ENCODE results near the gene BCKDK. TPM values are rescaled to one million over a fixed set of nuclear protein-coding genes. Genes with fewer than 3 reads are reported as not detected.

The BCKDK gene
- total RNA-seq, 1 experiment from 2014 or later: 58.3 TPM

- Mint-ChIP-seq H3K27ac (no peak overlapping the region), H3K4me1 (peaks cover 11% of the 10 kb centered on the region), H3K9me3 (0 out of 2 replicates have a peak, but pooled peaks cover 2% of the 10 kb centered on the region), H3K4me3 (no peak overlapping the region), H3K27me3 (ENCODE audit: low read depth) (no peaks in the 10 kb centered on the region), H3K36me3 (peaks cover 12% of the 10 kb centered on the region)
- ATAC-seq: no peak
- no peak for DNase-seq (ENCODE audit: low spot score)
- no peak for TF ChIP-seq ZNF423 (CRISPR knock-in tag; IDR thresholded peaks at IDR 0.05)
- TF ChIP-seq PRRX2 (CRISPR knock-in tag; IDR thresholded peaks at IDR 0.05): no peak
- no peak for TF ChIP-seq TEAD4 (CRISPR knock-in tag; IDR thresholded peaks at IDR 0.05)
- TF ChIP-seq IRF1 (CRISPR knock-in tag; IDR thresholded peaks at IDR 0.05): no peak
- no peak for TF ChIP-seq ATF3 (CRISPR knock-in tag; conservative IDR thresholded peaks at IDR 0.05)
- TF ChIP-seq, protein P1, sequence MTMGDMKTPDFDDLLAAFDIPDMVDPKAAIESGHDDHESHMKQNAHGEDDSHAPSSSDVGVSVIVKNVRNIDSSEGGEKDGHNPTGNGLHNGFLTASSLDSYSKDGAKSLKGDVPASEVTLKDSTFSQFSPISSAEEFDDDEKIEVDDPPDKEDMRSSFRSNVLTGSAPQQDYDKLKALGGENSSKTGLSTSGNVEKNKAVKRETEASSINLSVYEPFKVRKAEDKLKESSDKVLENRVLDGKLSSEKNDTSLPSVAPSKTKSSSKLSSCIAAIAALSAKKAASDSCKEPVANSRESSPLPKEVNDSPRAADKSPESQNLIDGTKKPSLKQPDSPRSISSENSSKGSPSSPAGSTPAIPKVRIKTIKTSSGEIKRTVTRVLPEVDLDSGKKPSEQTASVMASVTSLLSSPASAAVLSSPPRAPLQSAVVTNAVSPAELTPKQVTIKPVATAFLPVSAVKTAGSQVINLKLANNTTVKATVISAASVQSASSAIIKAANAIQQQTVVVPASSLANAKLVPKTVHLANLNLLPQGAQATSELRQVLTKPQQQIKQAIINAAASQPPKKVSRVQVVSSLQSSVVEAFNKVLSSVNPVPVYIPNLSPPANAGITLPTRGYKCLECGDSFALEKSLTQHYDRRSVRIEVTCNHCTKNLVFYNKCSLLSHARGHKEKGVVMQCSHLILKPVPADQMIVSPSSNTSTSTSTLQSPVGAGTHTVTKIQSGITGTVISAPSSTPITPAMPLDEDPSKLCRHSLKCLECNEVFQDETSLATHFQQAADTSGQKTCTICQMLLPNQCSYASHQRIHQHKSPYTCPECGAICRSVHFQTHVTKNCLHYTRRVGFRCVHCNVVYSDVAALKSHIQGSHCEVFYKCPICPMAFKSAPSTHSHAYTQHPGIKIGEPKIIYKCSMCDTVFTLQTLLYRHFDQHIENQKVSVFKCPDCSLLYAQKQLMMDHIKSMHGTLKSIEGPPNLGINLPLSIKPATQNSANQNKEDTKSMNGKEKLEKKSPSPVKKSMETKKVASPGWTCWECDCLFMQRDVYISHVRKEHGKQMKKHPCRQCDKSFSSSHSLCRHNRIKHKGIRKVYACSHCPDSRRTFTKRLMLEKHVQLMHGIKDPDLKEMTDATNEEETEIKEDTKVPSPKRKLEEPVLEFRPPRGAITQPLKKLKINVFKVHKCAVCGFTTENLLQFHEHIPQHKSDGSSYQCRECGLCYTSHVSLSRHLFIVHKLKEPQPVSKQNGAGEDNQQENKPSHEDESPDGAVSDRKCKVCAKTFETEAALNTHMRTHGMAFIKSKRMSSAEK (CRISPR knock-in tag; IDR thresholded peaks at IDR 0.05; ENCODE audit: borderline replicate concordance): no peak
- TF ChIP-seq CREM (CRISPR knock-in tag; IDR thresholded peaks at IDR 0.05): no peak
- TF ChIP-seq KAT7 (CRISPR knock-in tag; IDR thresholded peaks at IDR 0.05; ENCODE audit: borderline replicate concordance): no peak
- TF ChIP-seq MXD4 (CRISPR knock-in tag; IDR thresholded peaks at IDR 0.05; ENCODE audit: borderline replicate concordance): no peak
- no peak for TF ChIP-seq MLX (CRISPR knock-in tag; IDR thresholded peaks at IDR 0.05)
- TF ChIP-seq TP53 (CRISPR knock-in tag; IDR thresholded peaks at IDR 0.05): no peak
- TF ChIP-seq, protein P2, sequence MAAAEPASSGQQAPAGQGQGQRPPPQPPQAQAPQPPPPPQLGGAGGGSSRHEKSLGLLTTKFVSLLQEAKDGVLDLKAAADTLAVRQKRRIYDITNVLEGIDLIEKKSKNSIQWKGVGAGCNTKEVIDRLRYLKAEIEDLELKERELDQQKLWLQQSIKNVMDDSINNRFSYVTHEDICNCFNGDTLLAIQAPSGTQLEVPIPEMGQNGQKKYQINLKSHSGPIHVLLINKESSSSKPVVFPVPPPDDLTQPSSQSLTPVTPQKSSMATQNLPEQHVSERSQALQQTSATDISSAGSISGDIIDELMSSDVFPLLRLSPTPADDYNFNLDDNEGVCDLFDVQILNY (CRISPR knock-in tag; IDR thresholded peaks at IDR 0.05): no peak
- no peak for TF ChIP-seq EMX1 (CRISPR knock-in tag; IDR thresholded peaks at IDR 0.05)
- ChIA-PET CTCF (no interaction called here), POLR2A (no interaction called here)
Observed at GRCh38 chr16:31090540-31090939, 17.6 kb upstream of the BCKDK start.

DNA sequence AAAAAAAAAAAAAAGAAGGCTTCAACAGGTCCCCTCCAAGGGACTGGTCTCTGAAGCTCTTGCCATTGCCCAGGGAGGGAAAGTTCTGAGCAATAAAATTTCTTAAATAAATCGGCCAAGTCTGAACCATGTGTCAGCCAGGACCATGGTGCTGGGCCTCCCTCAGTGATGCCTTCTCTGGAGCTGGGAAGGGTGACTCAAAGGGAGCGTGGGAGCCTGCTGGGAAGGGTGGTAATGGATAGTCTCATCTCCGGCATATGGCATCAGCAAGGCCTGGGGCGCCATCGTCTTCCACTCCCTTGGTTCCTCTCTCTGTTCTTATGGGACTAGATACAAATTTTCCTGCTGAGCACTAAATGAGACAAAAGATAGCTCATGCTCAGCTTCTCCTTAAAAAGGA lies 15.9 kb upstream of the BCKDK start:
- Mint-ChIP-seq H3K27ac (no peak overlapping the region), H3K27me3 (ENCODE audit: low read depth) (no peaks in the 10 kb centered on the region), H3K36me3 (peaks cover 12% of the 10 kb centered on the region), H3K9me3 (0 out of 2 replicates have a peak, but pooled peaks cover 4% of the 10 kb centered on the region), H3K4me1 (peaks cover 14% of the 10 kb centered on the region), H3K4me3 (peak overlapping the region; percentile 41; the same call in 1 of the 2 replicates)
- DNase-seq (ENCODE audit: low spot score) (no peak), ATAC-seq (no peak)
- POLR2A ChIA-PET: interaction anchor here (0.7 to 1.6 kb wide), 3 partner anchors 18 to 108 kb away, joined by 3 to 4 read pairs (median 4); partner anchors contain the start of genes KAT8, ZNF646 and ZNF668
- CTCF ChIA-PET: interaction anchor here (0.7 to 3.2 kb wide), 8 partner anchors 19 to 368 kb away, joined by 3 to 24 read pairs (median 3); partner anchors contain the start of genes HSD3B7, KAT8, ZNF646 and ZNF668
- TF ChIP-seq, protein P3, sequence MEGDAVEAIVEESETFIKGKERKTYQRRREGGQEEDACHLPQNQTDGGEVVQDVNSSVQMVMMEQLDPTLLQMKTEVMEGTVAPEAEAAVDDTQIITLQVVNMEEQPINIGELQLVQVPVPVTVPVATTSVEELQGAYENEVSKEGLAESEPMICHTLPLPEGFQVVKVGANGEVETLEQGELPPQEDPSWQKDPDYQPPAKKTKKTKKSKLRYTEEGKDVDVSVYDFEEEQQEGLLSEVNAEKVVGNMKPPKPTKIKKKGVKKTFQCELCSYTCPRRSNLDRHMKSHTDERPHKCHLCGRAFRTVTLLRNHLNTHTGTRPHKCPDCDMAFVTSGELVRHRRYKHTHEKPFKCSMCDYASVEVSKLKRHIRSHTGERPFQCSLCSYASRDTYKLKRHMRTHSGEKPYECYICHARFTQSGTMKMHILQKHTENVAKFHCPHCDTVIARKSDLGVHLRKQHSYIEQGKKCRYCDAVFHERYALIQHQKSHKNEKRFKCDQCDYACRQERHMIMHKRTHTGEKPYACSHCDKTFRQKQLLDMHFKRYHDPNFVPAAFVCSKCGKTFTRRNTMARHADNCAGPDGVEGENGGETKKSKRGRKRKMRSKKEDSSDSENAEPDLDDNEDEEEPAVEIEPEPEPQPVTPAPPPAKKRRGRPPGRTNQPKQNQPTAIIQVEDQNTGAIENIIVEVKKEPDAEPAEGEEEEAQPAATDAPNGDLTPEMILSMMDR (IDR thresholded peaks at IDR 0.05): no peak
- TF ChIP-seq ATF3 (CRISPR knock-in tag; conservative IDR thresholded peaks at IDR 0.05) (no peak), FOXK1 (CRISPR knock-in tag; IDR thresholded peaks at IDR 0.05) (no peak), PRRX2 (CRISPR knock-in tag; IDR thresholded peaks at IDR 0.05) (no peak), NFE2L1 (CRISPR knock-in tag; IDR thresholded peaks at IDR 0.05) (no peak), SP1 (CRISPR knock-in tag; conservative IDR thresholded peaks at IDR 0.05) (no peak), JAZF1 (CRISPR knock-in tag; IDR thresholded peaks at IDR 0.05) (no peak), NR1H2 (CRISPR knock-in tag; IDR thresholded peaks at IDR 0.05) (no peak), JUN (CRISPR knock-in tag; IDR thresholded peaks at IDR 0.05) (no peak), SOX15 (CRISPR knock-in tag; IDR thresholded peaks at IDR 0.05) (no peak)
- TF ChIP-seq, protein P4, sequence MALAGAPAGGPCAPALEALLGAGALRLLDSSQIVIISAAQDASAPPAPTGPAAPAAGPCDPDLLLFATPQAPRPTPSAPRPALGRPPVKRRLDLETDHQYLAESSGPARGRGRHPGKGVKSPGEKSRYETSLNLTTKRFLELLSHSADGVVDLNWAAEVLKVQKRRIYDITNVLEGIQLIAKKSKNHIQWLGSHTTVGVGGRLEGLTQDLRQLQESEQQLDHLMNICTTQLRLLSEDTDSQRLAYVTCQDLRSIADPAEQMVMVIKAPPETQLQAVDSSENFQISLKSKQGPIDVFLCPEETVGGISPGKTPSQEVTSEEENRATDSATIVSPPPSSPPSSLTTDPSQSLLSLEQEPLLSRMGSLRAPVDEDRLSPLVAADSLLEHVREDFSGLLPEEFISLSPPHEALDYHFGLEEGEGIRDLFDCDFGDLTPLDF (CRISPR knock-in tag; IDR thresholded peaks at IDR 0.05): no peak
- TF ChIP-seq, protein P5, sequence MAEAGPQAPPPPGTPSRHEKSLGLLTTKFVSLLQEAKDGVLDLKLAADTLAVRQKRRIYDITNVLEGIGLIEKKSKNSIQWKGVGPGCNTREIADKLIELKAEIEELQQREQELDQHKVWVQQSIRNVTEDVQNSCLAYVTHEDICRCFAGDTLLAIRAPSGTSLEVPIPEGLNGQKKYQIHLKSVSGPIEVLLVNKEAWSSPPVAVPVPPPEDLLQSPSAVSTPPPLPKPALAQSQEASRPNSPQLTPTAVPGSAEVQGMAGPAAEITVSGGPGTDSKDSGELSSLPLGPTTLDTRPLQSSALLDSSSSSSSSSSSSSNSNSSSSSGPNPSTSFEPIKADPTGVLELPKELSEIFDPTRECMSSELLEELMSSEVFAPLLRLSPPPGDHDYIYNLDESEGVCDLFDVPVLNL (CRISPR knock-in tag; IDR thresholded peaks at IDR 0.05; ENCODE audit: borderline replicate concordance, low read depth): no peak

Measured in WTC11 (cell line).